Hepatic stellate cell (primary cell): ENCODE measurements around the gene CAPN1.

Experiments
- DNase-seq: peaks from one replicate; pipeline ENCODE4 v3.0.0; 2011; ENCODE audit warnings: low spot score

CAPN1 gene

DNA sequence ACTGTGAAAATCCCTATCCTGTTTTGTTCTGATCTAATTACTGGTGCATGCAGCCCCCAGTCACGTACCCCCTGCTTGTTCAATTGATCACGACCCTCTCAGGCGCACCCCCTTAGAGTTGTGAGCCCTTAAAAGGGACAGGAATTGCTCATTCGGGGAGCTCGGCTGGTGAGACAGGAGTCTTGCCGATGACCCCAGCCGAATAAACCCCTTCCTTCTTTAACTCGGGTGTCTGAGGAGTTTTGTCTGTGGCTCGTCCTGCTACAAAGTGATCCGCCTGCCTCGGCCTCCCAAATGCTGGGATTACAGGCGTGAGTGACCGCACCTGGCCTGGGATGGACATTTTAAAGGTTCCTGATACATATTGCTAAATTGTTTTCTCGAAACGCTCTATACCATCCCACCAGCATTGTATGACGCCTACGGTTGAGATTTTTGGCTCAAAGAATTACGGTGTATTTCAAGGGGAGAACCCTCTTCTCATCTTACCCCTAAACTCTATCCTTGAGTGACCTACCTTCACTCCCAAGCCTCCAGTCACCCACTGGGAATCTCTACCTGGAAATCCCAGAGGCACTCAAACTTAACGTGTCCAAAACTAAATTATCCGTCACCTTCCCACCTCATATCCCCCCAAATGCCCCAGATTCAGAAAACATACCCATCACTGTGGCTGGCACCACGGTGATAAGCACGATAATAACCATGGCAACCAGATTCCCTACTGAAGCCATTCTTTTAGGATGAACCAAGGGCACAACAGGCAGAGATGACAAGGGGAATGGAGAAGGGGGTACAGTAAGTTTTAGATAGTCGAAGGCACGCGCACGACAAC is 79.2 kb downstream of the CAPN1 start:
- no peak for DNase-seq
